ENCODE data around the gene WDR35. TPM values are rescaled to one million over a fixed set of nuclear protein-coding genes. Genes with fewer than 3 reads are reported as not detected.
A peak's percentile ranks its signal among the peaks of the same experiment; 100 is the strongest.
"Not testable (repeated sequence)": the region's sequence is repeated elsewhere in the genome, so short reads cannot be mapped to it uniquely, and the experiment has no call there.

WDR35 gene
- total and polyA plus RNA-seq, 4 donors = 0.97 to 3.8 (median 1.6) TPM

GRCh38 chr2:19882286-19882685, 107.6 kb downstream of the WDR35 start:
- Histone ChIP-seq H3K9ac (ENCODE audit: low read depth in 1 of 2, low read length in 2 of 2) (no peak overlapping the region), H3K9me3 (ENCODE audit: control insufficient read depth in 4 of 4, low read length in 3 of 4) (no peaks in the 10 kb centered on the region), H3K4me3 (ENCODE audit: low read depth in 1 of 3, low read length in 3 of 3) (no peak overlapping the region), H3K4me1 (ENCODE audit: control insufficient read depth in 4 of 4, insufficient read depth in 4 of 4, low read length in 3 of 4) (no peaks in the 10 kb centered on the region), H3K27me3 (ENCODE audit: control insufficient read depth in 4 of 4, insufficient read depth in 4 of 4, low read length in 3 of 4) (no peaks in the 10 kb centered on the region), H3K27ac (ENCODE audit: low read depth in 1 of 2, low read length in 2 of 2) (no peak overlapping the region), H3K36me3 (ENCODE audit: control insufficient read depth in 4 of 4, insufficient read depth in 3 of 4, low read depth in 1 of 4, low read length in 3 of 4) (no peaks in the 10 kb centered on the region)
- peak; percentile 6 for DNase-seq (ENCODE audit: low spot score)
- 95% methylated on average over 2 of the region's 2 CpGs for whole genome bisulfite sequencing
- TF ChIP-seq RXRA (IDR thresholded peaks at IDR 0.05) (no peak), JUND (IDR thresholded peaks at IDR 0.05) (no peak), HNF4G (IDR thresholded peaks at IDR 0.05) (no peak), YY1 (IDR thresholded peaks at IDR 0.05) (no peak), FOXA1 (IDR thresholded peaks at IDR 0.05) (no peak)

GRCh38 chr2:19881908-19882265, 108.0 kb downstream of the WDR35 start:
- H3K4me3 ChIP-seq (ENCODE audit: low read depth in 1 of 3, low read length in 3 of 3) = no peak overlapping the region
- H3K9ac ChIP-seq (ENCODE audit: low read depth in 1 of 2, low read length in 2 of 2) = no peak overlapping the region
- H3K4me1 ChIP-seq (ENCODE audit: control insufficient read depth in 4 of 4, insufficient read depth in 4 of 4, low read length in 3 of 4) = no peaks in the 10 kb centered on the region
- TF ChIP-seq, protein P1, sequence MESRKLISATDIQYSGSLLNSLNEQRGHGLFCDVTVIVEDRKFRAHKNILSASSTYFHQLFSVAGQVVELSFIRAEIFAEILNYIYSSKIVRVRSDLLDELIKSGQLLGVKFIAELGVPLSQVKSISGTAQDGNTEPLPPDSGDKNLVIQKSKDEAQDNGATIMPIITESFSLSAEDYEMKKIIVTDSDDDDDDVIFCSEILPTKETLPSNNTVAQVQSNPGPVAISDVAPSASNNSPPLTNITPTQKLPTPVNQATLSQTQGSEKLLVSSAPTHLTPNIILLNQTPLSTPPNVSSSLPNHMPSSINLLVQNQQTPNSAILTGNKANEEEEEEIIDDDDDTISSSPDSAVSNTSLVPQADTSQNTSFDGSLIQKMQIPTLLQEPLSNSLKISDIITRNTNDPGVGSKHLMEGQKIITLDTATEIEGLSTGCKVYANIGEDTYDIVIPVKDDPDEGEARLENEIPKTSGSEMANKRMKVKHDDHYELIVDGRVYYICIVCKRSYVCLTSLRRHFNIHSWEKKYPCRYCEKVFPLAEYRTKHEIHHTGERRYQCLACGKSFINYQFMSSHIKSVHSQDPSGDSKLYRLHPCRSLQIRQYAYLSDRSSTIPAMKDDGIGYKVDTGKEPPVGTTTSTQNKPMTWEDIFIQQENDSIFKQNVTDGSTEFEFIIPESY (IDR thresholded peaks at IDR 0.05) = no peak
- TF ChIP-seq SP1 (IDR thresholded peaks at IDR 0.05) = no peak
- no peak for TF ChIP-seq JUND (IDR thresholded peaks at IDR 0.05)
- no peak for TF ChIP-seq RXRA (IDR thresholded peaks at IDR 0.05)
- TF ChIP-seq HNF4A (conservative IDR thresholded peaks at IDR 0.05) = no peak
- no peak for TF ChIP-seq RAD21 (IDR thresholded peaks at IDR 0.05)
- TF ChIP-seq NR2F2 (IDR thresholded peaks at IDR 0.05) = no peak
- TF ChIP-seq FOXA2 (IDR thresholded peaks at IDR 0.05) = no peak
- no peak for TF ChIP-seq GABPA (IDR thresholded peaks at IDR 0.05 in 1 of 2, conservative IDR thresholded peaks at IDR 0.05 in 1 of 2)
- TF ChIP-seq, protein P2, sequence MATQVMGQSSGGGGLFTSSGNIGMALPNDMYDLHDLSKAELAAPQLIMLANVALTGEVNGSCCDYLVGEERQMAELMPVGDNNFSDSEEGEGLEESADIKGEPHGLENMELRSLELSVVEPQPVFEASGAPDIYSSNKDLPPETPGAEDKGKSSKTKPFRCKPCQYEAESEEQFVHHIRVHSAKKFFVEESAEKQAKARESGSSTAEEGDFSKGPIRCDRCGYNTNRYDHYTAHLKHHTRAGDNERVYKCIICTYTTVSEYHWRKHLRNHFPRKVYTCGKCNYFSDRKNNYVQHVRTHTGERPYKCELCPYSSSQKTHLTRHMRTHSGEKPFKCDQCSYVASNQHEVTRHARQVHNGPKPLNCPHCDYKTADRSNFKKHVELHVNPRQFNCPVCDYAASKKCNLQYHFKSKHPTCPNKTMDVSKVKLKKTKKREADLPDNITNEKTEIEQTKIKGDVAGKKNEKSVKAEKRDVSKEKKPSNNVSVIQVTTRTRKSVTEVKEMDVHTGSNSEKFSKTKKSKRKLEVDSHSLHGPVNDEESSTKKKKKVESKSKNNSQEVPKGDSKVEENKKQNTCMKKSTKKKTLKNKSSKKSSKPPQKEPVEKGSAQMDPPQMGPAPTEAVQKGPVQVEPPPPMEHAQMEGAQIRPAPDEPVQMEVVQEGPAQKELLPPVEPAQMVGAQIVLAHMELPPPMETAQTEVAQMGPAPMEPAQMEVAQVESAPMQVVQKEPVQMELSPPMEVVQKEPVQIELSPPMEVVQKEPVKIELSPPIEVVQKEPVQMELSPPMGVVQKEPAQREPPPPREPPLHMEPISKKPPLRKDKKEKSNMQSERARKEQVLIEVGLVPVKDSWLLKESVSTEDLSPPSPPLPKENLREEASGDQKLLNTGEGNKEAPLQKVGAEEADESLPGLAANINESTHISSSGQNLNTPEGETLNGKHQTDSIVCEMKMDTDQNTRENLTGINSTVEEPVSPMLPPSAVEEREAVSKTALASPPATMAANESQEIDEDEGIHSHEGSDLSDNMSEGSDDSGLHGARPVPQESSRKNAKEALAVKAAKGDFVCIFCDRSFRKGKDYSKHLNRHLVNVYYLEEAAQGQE (IDR thresholded peaks at IDR 0.05) = no peak
- TF ChIP-seq HNF4G (IDR thresholded peaks at IDR 0.05) = no peak
- H3K36me3 ChIP-seq (ENCODE audit: control insufficient read depth in 4 of 4, insufficient read depth in 3 of 4, low read depth in 1 of 4, low read length in 3 of 4) = no peaks in the 10 kb centered on the region
- H3K27ac ChIP-seq (ENCODE audit: low read depth in 1 of 2, low read length in 2 of 2) = no peak overlapping the region
- no peaks in the 10 kb centered on the region for H3K9me3 ChIP-seq (ENCODE audit: control insufficient read depth in 4 of 4, low read length in 3 of 4)
- no peaks in the 10 kb centered on the region for H3K27me3 ChIP-seq (ENCODE audit: control insufficient read depth in 4 of 4, insufficient read depth in 4 of 4, low read length in 3 of 4)
- DNase-seq (ENCODE audit: low spot score) = peak; percentile 14
- 76% methylated on average over 2 of the region's 2 CpGs for WGBS

GRCh38 chr2:19881221-19881907, 108.5 kb downstream of the WDR35 start:
- TF ChIP-seq FOXA1 (IDR thresholded peaks at IDR 0.05) (no peak), TAF1 (conservative IDR thresholded peaks at IDR 0.05) (no peak)
- Histone ChIP-seq H3K9me3 (ENCODE audit: control insufficient read depth in 4 of 4, low read length in 3 of 4) (no peaks in the 10 kb centered on the region), H3K4me3 (ENCODE audit: low read depth in 1 of 3, low read length in 3 of 3) (no peak overlapping the region), H3K36me3 (ENCODE audit: control insufficient read depth in 4 of 4, insufficient read depth in 3 of 4, low read depth in 1 of 4, low read length in 3 of 4) (no peaks in the 10 kb centered on the region), H3K9ac (ENCODE audit: low read depth in 1 of 2, low read length in 2 of 2) (no peak overlapping the region), H3K27me3 (ENCODE audit: control insufficient read depth in 4 of 4, insufficient read depth in 4 of 4, low read length in 3 of 4) (no peaks in the 10 kb centered on the region), H3K27ac (ENCODE audit: low read depth in 1 of 2, low read length in 2 of 2) (no peak overlapping the region), H3K4me1 (ENCODE audit: control insufficient read depth in 4 of 4, insufficient read depth in 4 of 4, low read length in 3 of 4) (no peaks in the 10 kb centered on the region)
- WGBS = 86% methylated on average over 2 of the region's 2 CpGs
- peak; percentile 5 for DNase-seq (ENCODE audit: low spot score)

DNA sequence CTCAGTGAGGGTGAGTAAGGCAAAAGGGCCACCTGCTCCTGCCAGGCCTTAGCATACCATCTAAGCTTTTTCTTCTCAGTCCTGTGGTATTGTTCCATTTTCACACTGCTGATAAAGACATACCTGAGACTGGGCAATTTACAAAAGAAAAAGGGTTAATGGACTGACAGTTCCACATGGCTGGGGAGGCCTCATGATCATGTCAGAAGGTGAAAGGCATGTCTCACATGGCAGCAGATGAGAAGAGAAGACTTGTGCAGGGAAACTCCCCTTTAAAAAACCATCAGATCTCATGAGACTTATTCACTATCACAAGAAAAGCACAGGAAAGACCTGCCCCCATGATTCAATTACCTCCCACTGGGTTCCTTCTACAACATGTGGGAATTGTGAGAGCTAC, 109.7 kb downstream of the WDR35 start:
- H3K4me3 ChIP-seq (ENCODE audit: low read depth in 1 of 3, low read length in 3 of 3); H3K9ac ChIP-seq (ENCODE audit: low read depth in 1 of 2, low read length in 2 of 2); H3K4me1 ChIP-seq (ENCODE audit: control insufficient read depth in 4 of 4, insufficient read depth in 4 of 4, low read length in 3 of 4); DNase-seq (ENCODE audit: low spot score); H3K9me3 ChIP-seq (ENCODE audit: control insufficient read depth in 4 of 4, low read length in 3 of 4); H3K27ac ChIP-seq (ENCODE audit: low read depth in 1 of 2, low read length in 2 of 2); H3K36me3 ChIP-seq (ENCODE audit: control insufficient read depth in 4 of 4, insufficient read depth in 3 of 4, low read depth in 1 of 4, low read length in 3 of 4); H3K27me3 ChIP-seq (ENCODE audit: control insufficient read depth in 4 of 4, insufficient read depth in 4 of 4, low read length in 3 of 4): not testable (repeated sequence)
